Glutamatergic neuron (in vitro differentiated cells): ENCODE measurements around the gene MRPL33. TPM values are rescaled to one million over a fixed set of nuclear protein-coding genes. Genes with fewer than 3 reads are reported as not detected.
A peak's percentile ranks its signal among the peaks of the same experiment; 100 is the strongest.

Experiments used
- DNase-seq: peaks from one replicate; pipeline ENCODE4 v3.0.0; 2022
- H3K27ac Mint-ChIP-seq: one replicate; pipeline ENCODE4 v1.8.0; 2020; ENCODE audit warnings: mild to moderate bottlenecking, mixed read lengths, inconsistent platforms; ENCODE audit not compliant: unreplicated experiment
- H3K27me3 Mint-ChIP-seq: one replicate; pipeline ENCODE4 v1.8.0; 2020; ENCODE audit warnings: mild to moderate bottlenecking, moderate library complexity, mixed read lengths, inconsistent platforms; ENCODE audit not compliant: unreplicated experiment
- H3K36me3 Mint-ChIP-seq: one replicate; pipeline ENCODE4 v1.8.0; 2020; ENCODE audit warnings: mild to moderate bottlenecking, mixed read lengths, inconsistent platforms; ENCODE audit not compliant: unreplicated experiment
- H3K4me1 Mint-ChIP-seq: one replicate; pipeline ENCODE4 v1.8.0; 2020; ENCODE audit warnings: mild to moderate bottlenecking, low read depth, mixed read lengths, inconsistent platforms; ENCODE audit not compliant: unreplicated experiment
- H3K4me3 Mint-ChIP-seq: one replicate; pipeline ENCODE4 v1.8.0; 2020; ENCODE audit warnings: mild to moderate bottlenecking, mixed read lengths, inconsistent platforms; ENCODE audit not compliant: unreplicated experiment
- H3K9me3 Mint-ChIP-seq: one replicate; pipeline ENCODE4 v1.8.0; 2020; ENCODE audit warnings: mild to moderate bottlenecking, moderate library complexity, mixed read lengths, inconsistent platforms; ENCODE audit not compliant: unreplicated experiment
- CTCF ChIP-seq: fragments of 200-600 bp; sonication (generic); IDR thresholded peaks from one replicate; pipeline ENCODE4 v1.5.0; 2021; ENCODE audit not compliant: partially characterized antibody, unreplicated experiment
- total RNA-seq: library from RNA; stranded (reverse); fragmentation: NEBNext Ultra II Directional; extraction: Animal tissue kit (Norgen Biotek cat#: 25700); gene quantifications from one replicate; pipeline ENCODE4 v1.2.1, GENCODE V29; 2021; ENCODE audit not compliant: unreplicated experiment

Gene MRPL33
- total RNA-seq, 1 donor from 2014 or later, result 54.2 TPM

GRCh38 chr2:27724905-27725701 is 46.4 kb upstream of the MRPL33 start:
- no peak for DNase-seq
- Mint-ChIP-seq H3K27me3 (peaks cover 4% of the 10 kb centered on the region), H3K4me1 (peaks cover 4% of the 10 kb centered on the region), H3K4me3 (no peak overlapping the region), H3K27ac (no peak overlapping the region), H3K9me3 (peaks cover 2% of the 10 kb centered on the region), H3K36me3 (no peaks in the 10 kb centered on the region)
- TF ChIP-seq CTCF, result no peak

DNA sequence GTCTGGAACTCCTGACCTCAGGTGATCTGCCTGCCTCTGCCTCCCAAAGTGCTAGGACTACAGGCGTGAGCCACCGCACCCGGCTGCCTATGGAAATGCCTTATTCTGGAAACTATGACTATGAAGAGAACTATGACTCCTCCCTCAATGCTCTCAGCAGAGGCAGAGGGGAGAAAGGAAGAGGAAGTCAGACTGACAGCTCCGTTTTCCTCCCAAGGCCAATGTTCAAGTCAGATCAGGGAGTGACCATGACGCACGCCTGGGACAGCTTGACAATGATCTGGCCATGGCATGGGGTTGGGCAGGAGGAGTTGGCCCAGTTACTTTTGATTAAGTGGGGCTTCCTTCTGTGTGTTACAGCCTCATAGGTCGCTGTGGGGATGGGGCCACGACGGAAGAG is 44.3 kb upstream of the MRPL33 start:
- Mint-ChIP-seq H3K4me1 (peaks cover 5% of the 10 kb centered on the region), H3K27me3 (peaks cover 2% of the 10 kb centered on the region), H3K36me3 (no peaks in the 10 kb centered on the region), H3K9me3 (peaks cover 2% of the 10 kb centered on the region), H3K27ac (peak overlapping the region; percentile 33), H3K4me3 (no peak overlapping the region)
- no peak for DNase-seq
- TF ChIP-seq CTCF, result no peak

DNA sequence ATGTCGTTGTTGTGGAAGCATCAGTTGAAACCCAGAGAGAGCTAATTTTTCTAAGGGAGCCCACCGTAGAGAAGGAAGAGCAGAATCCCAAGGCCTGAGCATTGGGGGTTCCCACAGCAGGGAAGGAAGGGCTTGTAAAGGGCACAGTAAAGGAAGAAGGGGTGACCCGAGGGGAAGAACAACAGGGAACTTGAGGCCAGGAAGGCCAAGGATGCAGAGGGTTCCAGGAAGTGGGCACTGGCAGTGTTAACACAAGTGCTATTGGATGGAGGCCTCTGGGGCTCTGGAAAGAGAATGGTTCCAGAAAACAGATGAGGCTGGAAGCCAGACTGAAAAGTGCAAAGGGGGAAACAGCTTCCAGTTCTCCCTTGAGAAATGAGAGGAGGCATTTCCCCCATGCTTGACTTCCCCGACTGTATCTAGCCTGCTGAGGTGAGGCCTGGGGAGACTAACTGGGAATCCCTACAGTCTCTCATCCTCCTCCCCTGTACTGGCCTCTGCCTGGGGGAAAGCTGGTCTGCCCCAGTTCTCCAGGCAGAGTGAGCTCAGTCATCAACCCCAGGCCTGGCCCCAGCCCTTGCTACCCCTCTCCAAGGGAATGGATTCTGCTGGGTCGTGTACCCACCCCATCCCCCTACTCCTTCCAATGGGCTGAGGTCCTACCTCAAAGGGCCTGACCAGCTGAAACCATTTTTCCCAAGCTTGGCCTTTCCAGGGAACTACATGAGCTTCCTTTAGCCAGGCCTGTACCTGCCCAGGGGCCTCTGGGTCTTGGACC is 43.2 kb upstream of the MRPL33 start:
- peaks cover 2% of the 10 kb centered on the region for H3K27me3 Mint-ChIP-seq
- H3K4me1 Mint-ChIP-seq, result peaks cover 5% of the 10 kb centered on the region
- TF ChIP-seq CTCF, result no peak
- H3K27ac Mint-ChIP-seq, result no peak overlapping the region
- H3K4me3 Mint-ChIP-seq, result no peak overlapping the region
- H3K36me3 Mint-ChIP-seq, result no peaks in the 10 kb centered on the region
- DNase-seq, result no peak
- H3K9me3 Mint-ChIP-seq, result peaks cover 2% of the 10 kb centered on the region

GRCh38 chr2:27729198-27729597 is 42.3 kb upstream of the MRPL33 start:
- no peak for TF ChIP-seq CTCF
- Mint-ChIP-seq H3K4me1 (peaks cover 4% of the 10 kb centered on the region), H3K27ac (no peak overlapping the region), H3K36me3 (no peaks in the 10 kb centered on the region), H3K27me3 (peaks cover 2% of the 10 kb centered on the region), H3K4me3 (no peak overlapping the region), H3K9me3 (peaks cover 2% of the 10 kb centered on the region)
- DNase-seq, result no peak

DNA sequence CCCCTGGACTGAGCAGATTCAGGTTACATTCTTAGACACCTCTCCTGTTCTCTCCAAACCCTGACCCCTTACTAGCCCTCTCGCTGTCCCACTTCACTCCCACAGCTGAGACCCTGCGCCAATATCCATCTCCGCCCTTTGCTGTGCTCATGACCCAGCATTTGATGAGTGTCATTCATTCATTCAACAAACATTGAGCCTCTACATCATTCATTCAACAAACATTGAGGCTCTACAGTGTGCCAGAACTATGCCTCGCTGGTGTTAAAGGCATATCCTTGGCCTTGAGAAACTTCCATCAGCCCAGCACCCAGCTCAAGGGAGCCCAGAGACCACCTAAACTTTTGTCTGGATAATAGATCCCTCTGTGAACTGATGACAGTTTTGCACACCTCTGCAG is 41.9 kb upstream of the MRPL33 start:
- peaks cover 3% of the 10 kb centered on the region for H3K4me1 Mint-ChIP-seq
- no peak overlapping the region for H3K27ac Mint-ChIP-seq

More for the DNA sequence above, 41.9 kb upstream of the MRPL33 start:
- no peak for TF ChIP-seq CTCF
- Mint-ChIP-seq H3K27me3 (peaks cover 2% of the 10 kb centered on the region), H3K9me3 (peaks cover 2% of the 10 kb centered on the region), H3K36me3 (no peaks in the 10 kb centered on the region), H3K4me3 (no peak overlapping the region)
- DNase-seq, result no peak
